ENCODE measurements around the gene CPEB1. TPM values are rescaled to one million over a fixed set of nuclear protein-coding genes. Genes with fewer than 3 reads are reported as not detected.

The CPEB1 gene
- total RNA-seq, 3 donors from 2014 or later (not counting 1 experiment from before 2014, with no cell fraction given) = not detected

GRCh38 chr15:82587805-82588204 is 59.4 kb downstream of the CPEB1 start:
- Mint-ChIP-seq H3K27ac (no peak overlapping the region), H3K36me3 (no peaks in the 10 kb centered on the region), H3K4me1 (no peaks in the 10 kb centered on the region), H3K4me3 (no peak overlapping the region), H3K9me3 (no peaks in the 10 kb centered on the region), H3K27me3 (ENCODE audit: low read depth in 2 of 2) (peaks cover 20 to 23% of the 10 kb centered on the region in 2 donors)
- Histone ChIP-seq H3K4me3 (ENCODE audit: low read length) (no peak overlapping the region), H3K36me3 (ENCODE audit: control insufficient read depth, insufficient read depth, low read length) (no peaks in the 10 kb centered on the region), H3K27ac (ENCODE audit: low read length) (no peak overlapping the region), H3K27me3 (ENCODE audit: control insufficient read depth, insufficient read depth, low read length) (no peaks in the 10 kb centered on the region), H3K9me3 (ENCODE audit: control insufficient read depth, insufficient read depth, low read length) (no peaks in the 10 kb centered on the region), H3K4me1 (ENCODE audit: control insufficient read depth, insufficient read depth, low read length) (no peaks in the 10 kb centered on the region)
- WGBS (ENCODE audit: insufficient coverage) = 88% methylated on average over 4 of the region's 4 CpGs
- no peak for ATAC-seq
- TF ChIP-seq CTCF (IDR thresholded peaks at IDR 0.05) = no peak
- intact Hi-C loops (cut with micrococcal nuclease) = no loop called here
- no peak for DNase-seq

GRCh38 chr15:82585072-82585471 is 62.1 kb downstream of the CPEB1 start:
- H3K4me3 Mint-ChIP-seq = no peak overlapping the region
- Histone ChIP-seq H3K36me3 (ENCODE audit: control insufficient read depth, insufficient read depth, low read length) (no peaks in the 10 kb centered on the region), H3K27ac (ENCODE audit: low read length) (no peak overlapping the region), H3K4me1 (ENCODE audit: control insufficient read depth, insufficient read depth, low read length) (no peaks in the 10 kb centered on the region), H3K9me3 (ENCODE audit: control insufficient read depth, insufficient read depth, low read length) (no peaks in the 10 kb centered on the region), H3K4me3 (ENCODE audit: low read length) (no peak overlapping the region), H3K27me3 (ENCODE audit: control insufficient read depth, insufficient read depth, low read length) (no peaks in the 10 kb centered on the region)
- no peaks in the 10 kb centered on the region for H3K36me3 Mint-ChIP-seq
- DNase-seq (no peak), ATAC-seq (no peak)
- H3K9me3 Mint-ChIP-seq = no peaks in the 10 kb centered on the region
- TF ChIP-seq CTCF (IDR thresholded peaks at IDR 0.05) = no peak
- WGBS (ENCODE audit: insufficient coverage) = 58% methylated on average over 3 of the region's 3 CpGs
- no peaks in the 10 kb centered on the region for H3K4me1 Mint-ChIP-seq
- intact Hi-C loops (cut with micrococcal nuclease) = no loop called here
- no peak overlapping the region for H3K27ac Mint-ChIP-seq
- H3K27me3 Mint-ChIP-seq (ENCODE audit: low read depth in 2 of 2) = peaks cover 23 to 39% of the 10 kb centered on the region in 2 donors

GRCh38 chr15:82580713-82581112 is 66.5 kb downstream of the CPEB1 start:
- Histone ChIP-seq H3K4me1 (ENCODE audit: control insufficient read depth, insufficient read depth, low read length) (no peaks in the 10 kb centered on the region), H3K27me3 (ENCODE audit: control insufficient read depth, insufficient read depth, low read length) (no peaks in the 10 kb centered on the region), H3K36me3 (ENCODE audit: control insufficient read depth, insufficient read depth, low read length) (no peaks in the 10 kb centered on the region), H3K9me3 (ENCODE audit: control insufficient read depth, insufficient read depth, low read length) (no peaks in the 10 kb centered on the region), H3K27ac (ENCODE audit: low read length) (no peak overlapping the region), H3K4me3 (ENCODE audit: low read length) (no peak overlapping the region)
- Mint-ChIP-seq H3K36me3 (no peaks in the 10 kb centered on the region), H3K27me3 (ENCODE audit: low read depth in 2 of 2) (peaks cover 19 to 33% of the 10 kb centered on the region in 2 donors), H3K4me1 (no peaks in the 10 kb centered on the region), H3K9me3 (no peaks in the 10 kb centered on the region), H3K4me3 (no peak overlapping the region), H3K27ac (no peak overlapping the region)
- DNase-seq = no peak
- intact Hi-C loops (cut with micrococcal nuclease) = no loop called here
- ATAC-seq = no peak
- no peak for TF ChIP-seq CTCF (IDR thresholded peaks at IDR 0.05)
- WGBS (ENCODE audit: insufficient coverage) = 83% methylated on average over 2 of the region's 2 CpGs

GRCh38 chr15:82575335-82575734 is 71.8 kb downstream of the CPEB1 start:
- no peaks in the 10 kb centered on the region for H3K4me1 ChIP-seq (ENCODE audit: control insufficient read depth, insufficient read depth, low read length)
- H3K4me3 ChIP-seq (ENCODE audit: low read length) = no peak overlapping the region
- ATAC-seq (no peak), DNase-seq (no peak)
- no peak overlapping the region for H3K4me3 Mint-ChIP-seq
- TF ChIP-seq CTCF (IDR thresholded peaks at IDR 0.05) = no peak
- no peaks in the 10 kb centered on the region for H3K9me3 ChIP-seq (ENCODE audit: control insufficient read depth, insufficient read depth, low read length)
- H3K36me3 ChIP-seq (ENCODE audit: control insufficient read depth, insufficient read depth, low read length) = no peaks in the 10 kb centered on the region
- H3K27me3 Mint-ChIP-seq (ENCODE audit: low read depth in 2 of 2) = peaks cover 21 to 35% of the 10 kb centered on the region in 2 donors
- no peaks in the 10 kb centered on the region for H3K36me3 Mint-ChIP-seq
- peaks cover 3% of the 10 kb centered on the region for H3K27me3 ChIP-seq (ENCODE audit: control insufficient read depth, insufficient read depth, low read length)
- no peaks in the 10 kb centered on the region for H3K4me1 Mint-ChIP-seq
- H3K9me3 Mint-ChIP-seq = no peaks in the 10 kb centered on the region
- H3K27ac ChIP-seq (ENCODE audit: low read length) = no peak overlapping the region
- 46% methylated on average over 1 of the region's 3 CpGs for WGBS (ENCODE audit: insufficient coverage)
- intact Hi-C loops (cut with micrococcal nuclease) = no loop called here
- no peak overlapping the region for H3K27ac Mint-ChIP-seq

Measured in natural killer cell (primary cell).